K562 (cell line): ENCODE results near the gene ACBD3. TPM values are rescaled to one million over a fixed set of nuclear protein-coding genes. Genes with fewer than 3 reads are reported as not detected.

ENCODE experiments used
- ADNP ChIP-seq: fragments of 200-800 bp; sonication (Bioruptor generic); IDR thresholded peaks from 2 replicates; pipeline ENCODE4 v1.6.1; 2016; ENCODE audit warnings: missing genetic modification characterization, missing compliant biosample characterization
- CBX1 ChIP-seq: sonication (generic); IDR thresholded peaks from 2 replicates; pipeline ENCODE4 v1.6.1; 2016; ENCODE audit warnings: antibody characterized with exemption, low read depth, mild to moderate bottlenecking
- CBX3 ChIP-seq, 2 experiments: IDR thresholded peaks; 1 replicate in 1 of 2; 2 replicates in 1 of 2; pipeline ENCODE4 v1.6.1; 2012; ENCODE audit warnings: inconsistent platforms in 2 of 2, low read length in 2 of 2, borderline replicate concordance in 1 of 2, control low read depth in 1 of 2
- CBX5 ChIP-seq: IDR thresholded peaks from 2 replicates; pipeline ENCODE4 v1.6.1; 2014; ENCODE audit warnings: low read depth, borderline replicate concordance
- DNMT1 ChIP-seq: fragments of 450-650 bp; IDR thresholded peaks from 2 replicates; pipeline ENCODE4 v1.6.1; 2016; ENCODE audit warnings: antibody characterized with exemption, mild to moderate bottlenecking
- ELF2 ChIP-seq: fragments of 250-450 bp; sonication (Bioruptor Pico); IDR thresholded peaks from 2 replicates; pipeline ENCODE4 v1.5.0; 2021; ENCODE audit warnings: mild to moderate bottlenecking
- ERF ChIP-seq: fragments of 450-650 bp; formaldehyde crosslinking; IDR thresholded peaks from 2 replicates; pipeline ENCODE4 v1.4.0; 2020; ENCODE audit warnings: mild to moderate bottlenecking, mixed read lengths
- HDAC6 ChIP-seq: IDR thresholded peaks from 2 replicates; pipeline ENCODE4 v1.6.1; 2012; ENCODE audit warnings: low read depth, mild to moderate bottlenecking, control low read depth, inconsistent platforms, low read length, moderate library complexity
- MCM5 ChIP-seq: fragments of 450-650 bp; IDR thresholded peaks from 2 replicates; pipeline ENCODE4 v1.6.1; 2016; ENCODE audit warnings: low read depth
- MYBL2 ChIP-seq, 2 experiments: fragments of 450-650 bp in 1 of 2; sonication (generic) in 1 of 2; formaldehyde crosslinking in 1 of 2; IDR thresholded peaks; 2 replicates each; pipeline versions ENCODE4 v1.6.1 to v1.8.1; 2017 to 2022; ENCODE audit warnings: borderline replicate concordance in 1 of 2, inconsistent platforms in 1 of 2, low read depth in 1 of 2, mild to moderate bottlenecking in 1 of 2, missing genetic modification reagents in 1 of 2, moderate library complexity in 1 of 2
- MYNN ChIP-seq, 2 experiments: sonication (generic); formaldehyde crosslinking in 1 of 2; IDR thresholded peaks; 2 replicates each; pipeline versions ENCODE4 v1.5.0 to v1.6.1; 2016 to 2020; ENCODE audit warnings: antibody characterized with exemption in 1 of 2, missing genetic modification reagents in 1 of 2
- PML ChIP-seq: IDR thresholded peaks from 2 replicates; pipeline ENCODE4 v1.6.1; 2012; ENCODE audit warnings: low read length, inconsistent platforms
- RHOXF2B ChIP-seq: fragments of 250-450 bp; sonication (Bioruptor Pico); conservative IDR thresholded peaks from 2 replicates; pipeline ENCODE4 v1.5.1; 2021
- WHSC1 ChIP-seq: IDR thresholded peaks from one replicate; pipeline ENCODE4 v1.6.1; 2012; ENCODE audit warnings: low read length, control low read depth, inconsistent platforms
- ZNF668 ChIP-seq: fragments of 250-450 bp; sonication (Bioruptor Pico); IDR thresholded peaks from 2 replicates; pipeline ENCODE4 v1.8.0; 2022; ENCODE audit warnings: mild to moderate bottlenecking, inconsistent platforms
- polyA plus RNA-seq, 8 experiments: library from polyadenylated mRNA; depleted of rRNA in 4 of 8; stranded (reverse) in 5 of 8; unstranded in 3 of 8; fragments of >200 nt; fragmentation: Nextera tagmentation in 2 of 8; fragmentation: Illumina TruSeq in 1 of 8; extraction: Ambion mirVana in 2 of 8; extraction: Trizol in 1 of 8; gene quantifications; 2 replicates each; pipeline versions ENCODE4 v1.2.1 to v1.2.3, GENCODE V29; 2011 to 2014; ENCODE audit warnings: inconsistent platforms in 1 of 8, missing spikeins in 1 of 8
- total RNA-seq, 7 experiments: library from RNA; depleted of rRNA in 6 of 7; stranded (reverse); fragments of >200 nt in 6 of 7; fragmentation: Illumina TruSeq in 2 of 7; extraction: Trizol in 2 of 7; gene quantifications; 2 replicates each; pipeline versions ENCODE4 v1.2.1 to v1.2.3, GENCODE V29; 2011 to 2021; ENCODE audit warnings: low replicate concordance in 1 of 7
- TF ChIP-seq, protein P1 (sequence below), 3 experiments: fragments of 200-800 bp in 1 of 3; fragments of 250-450 bp in 1 of 3; fragments of 450-650 bp in 1 of 3; sonication (Bioruptor Pico) in 1 of 3; sonication (Bioruptor generic) in 1 of 3; formaldehyde crosslinking in 1 of 3; IDR thresholded peaks; 2 replicates each; pipeline versions ENCODE4 v1.6.1 to v1.8.0; 2016 to 2022; ENCODE audit warnings: mild to moderate bottlenecking in 2 of 3, missing genetic modification characterization in 2 of 3, missing compliant biosample characterization in 1 of 3, moderate library complexity in 1 of 3
- TF ChIP-seq, protein P2 (sequence below): fragments of 250-450 bp; sonication (Bioruptor Pico); IDR thresholded peaks from 2 replicates; pipeline ENCODE4 v1.6.1; 2021; ENCODE audit warnings: mild to moderate bottlenecking
- TF ChIP-seq, protein P3 (sequence below): fragments of 450-650 bp; formaldehyde crosslinking; IDR thresholded peaks from 2 replicates; pipeline ENCODE4 v1.4.0; 2022; ENCODE audit warnings: missing genetic modification characterization

ACBD3 gene
- total and polyA plus RNA-seq, 9 of the 15 experiments (the other 6 are each of a cell fraction or from before 2014, with no cell fraction given) = 11.1 to 36.7 (median 26.9) TPM

DNA sequence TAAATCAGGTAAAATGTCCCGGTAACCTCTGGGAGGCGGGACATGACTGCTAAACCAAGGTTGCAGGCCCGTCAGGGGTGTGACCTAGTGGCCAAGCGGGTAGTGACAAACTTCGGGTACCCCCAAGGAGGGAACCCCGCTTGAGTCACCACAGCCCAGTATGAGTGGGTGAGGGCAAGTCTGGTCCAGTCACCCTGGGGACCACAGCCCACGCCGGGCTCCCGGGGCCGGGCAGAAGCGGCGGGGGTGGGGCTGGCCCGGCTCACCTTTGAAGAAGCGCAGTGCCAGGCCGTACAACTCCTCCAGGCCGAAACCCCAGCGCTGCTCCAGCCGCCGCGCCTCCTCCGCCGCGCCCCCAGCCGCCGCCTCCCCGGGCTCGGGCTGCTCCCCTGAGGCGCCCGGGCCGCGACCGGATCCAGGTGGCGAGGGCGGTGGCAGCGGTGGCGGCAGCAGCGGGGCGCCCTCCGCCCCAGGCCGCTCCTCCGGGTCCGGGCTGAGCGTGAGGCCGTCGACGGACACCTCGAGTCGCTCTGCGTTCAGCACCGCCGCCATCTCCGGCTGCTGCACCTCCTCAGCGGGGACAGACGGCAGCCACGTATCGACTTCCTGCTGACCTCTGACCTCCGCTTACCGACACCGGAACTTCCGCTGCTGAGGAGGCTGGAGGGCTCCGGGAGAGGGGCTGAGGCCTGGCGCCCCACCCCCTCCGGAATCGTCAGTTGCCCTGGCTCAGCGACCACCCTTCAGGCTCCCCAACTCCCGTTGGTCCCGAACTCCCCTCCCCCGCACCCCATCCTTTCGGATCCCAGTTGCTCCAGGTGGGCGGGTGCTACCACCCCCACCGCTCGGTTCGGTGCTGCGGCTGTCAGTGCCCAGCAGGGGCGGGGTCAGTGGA lies at the start of gene ACBD3 (continued):
- TF ChIP-seq MYBL2 (IDR thresholded peaks at IDR 0.05; ENCODE audit: low read depth) = no peak
- no peak for TF ChIP-seq MYBL2 (CRISPR knock-in tag; IDR thresholded peaks at IDR 0.05; ENCODE audit: borderline replicate concordance)
- TF ChIP-seq PML = peak; percentile 81
- TF ChIP-seq, protein P1, sequence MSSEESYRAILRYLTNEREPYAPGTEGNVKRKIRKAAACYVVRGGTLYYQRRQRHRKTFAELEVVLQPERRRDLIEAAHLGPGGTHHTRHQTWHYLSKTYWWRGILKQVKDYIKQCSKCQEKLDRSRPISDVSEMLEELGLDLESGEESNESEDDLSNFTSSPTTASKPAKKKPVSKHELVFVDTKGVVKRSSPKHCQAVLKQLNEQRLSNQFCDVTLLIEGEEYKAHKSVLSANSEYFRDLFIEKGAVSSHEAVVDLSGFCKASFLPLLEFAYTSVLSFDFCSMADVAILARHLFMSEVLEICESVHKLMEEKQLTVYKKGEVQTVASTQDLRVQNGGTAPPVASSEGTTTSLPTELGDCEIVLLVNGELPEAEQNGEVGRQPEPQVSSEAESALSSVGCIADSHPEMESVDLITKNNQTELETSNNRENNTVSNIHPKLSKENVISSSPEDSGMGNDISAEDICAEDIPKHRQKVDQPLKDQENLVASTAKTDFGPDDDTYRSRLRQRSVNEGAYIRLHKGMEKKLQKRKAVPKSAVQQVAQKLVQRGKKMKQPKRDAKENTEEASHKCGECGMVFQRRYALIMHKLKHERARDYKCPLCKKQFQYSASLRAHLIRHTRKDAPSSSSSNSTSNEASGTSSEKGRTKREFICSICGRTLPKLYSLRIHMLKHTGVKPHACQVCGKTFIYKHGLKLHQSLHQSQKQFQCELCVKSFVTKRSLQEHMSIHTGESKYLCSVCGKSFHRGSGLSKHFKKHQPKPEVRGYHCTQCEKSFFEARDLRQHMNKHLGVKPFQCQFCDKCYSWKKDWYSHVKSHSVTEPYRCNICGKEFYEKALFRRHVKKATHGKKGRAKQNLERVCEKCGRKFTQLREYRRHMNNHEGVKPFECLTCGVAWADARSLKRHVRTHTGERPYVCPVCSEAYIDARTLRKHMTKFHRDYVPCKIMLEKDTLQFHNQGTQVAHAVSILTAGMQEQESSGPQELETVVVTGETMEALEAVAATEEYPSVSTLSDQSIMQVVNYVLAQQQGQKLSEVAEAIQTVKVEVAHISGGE (CRISPR knock-in tag; IDR thresholded peaks at IDR 0.05) = peak in 2 of 3 experiments; percentile 60 to 84; a peak in 3 of 6 replicates
- TF ChIP-seq MCM5 = no peak
- TF ChIP-seq ADNP (tag) = no peak
- TF ChIP-seq, protein P2, sequence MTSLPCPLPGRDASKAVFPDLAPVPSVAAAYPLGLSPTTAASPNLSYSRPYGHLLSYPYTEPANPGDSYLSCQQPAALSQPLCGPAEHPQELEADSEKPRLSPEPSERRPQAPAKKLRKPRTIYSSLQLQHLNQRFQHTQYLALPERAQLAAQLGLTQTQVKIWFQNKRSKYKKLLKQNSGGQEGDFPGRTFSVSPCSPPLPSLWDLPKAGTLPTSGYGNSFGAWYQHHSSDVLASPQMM (CRISPR knock-in tag) = no peak
- peak; percentile 67; the same call in 1 of the 2 replicates for TF ChIP-seq CBX1
- no peak for TF ChIP-seq CBX3 (IDR thresholded peaks at IDR 0.05; ENCODE audit: borderline replicate concordance in 1 of 2, low read length in 2 of 2)
- TF ChIP-seq RHOXF2B (CRISPR knock-in tag) = no peak
- peak; percentile 10; the same call in 1 of the 2 replicates for TF ChIP-seq CBX5
- no peak for TF ChIP-seq DNMT1
- no peak for TF ChIP-seq HDAC6
- TF ChIP-seq, protein P3, sequence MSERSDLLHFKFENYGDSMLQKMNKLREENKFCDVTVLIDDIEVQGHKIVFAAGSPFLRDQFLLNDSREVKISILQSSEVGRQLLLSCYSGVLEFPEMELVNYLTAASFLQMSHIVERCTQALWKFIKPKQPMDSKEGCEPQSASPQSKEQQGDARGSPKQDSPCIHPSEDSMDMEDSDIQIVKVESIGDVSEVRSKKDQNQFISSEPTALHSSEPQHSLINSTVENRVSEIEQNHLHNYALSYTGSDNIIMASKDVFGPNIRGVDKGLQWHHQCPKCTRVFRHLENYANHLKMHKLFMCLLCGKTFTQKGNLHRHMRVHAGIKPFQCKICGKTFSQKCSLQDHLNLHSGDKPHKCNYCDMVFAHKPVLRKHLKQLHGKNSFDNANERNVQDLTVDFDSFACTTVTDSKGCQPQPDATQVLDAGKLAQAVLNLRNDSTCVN (CRISPR knock-in tag) = no peak
- TF ChIP-seq WHSC1 = no peak
- peak; percentile 53; the same call in 1 of the 2 replicates for TF ChIP-seq MYNN (IDR thresholded peaks at IDR 0.05)
- TF ChIP-seq MYNN (CRISPR knock-in tag; IDR thresholded peaks at IDR 0.05) = no peak
- TF ChIP-seq ERF (CRISPR knock-in tag) = peak; percentile 86
- TF ChIP-seq ELF2 (CRISPR knock-in tag) = peak; percentile 83
- TF ChIP-seq ZNF668 (CRISPR knock-in tag) = 0 out of 2 replicates have a peak, but pooled peaks have one; percentile 17
